Upper lobe of left lung (tissue), 6 donors: ENCODE data around the gene AK9. TPM values are rescaled to one million over a fixed set of nuclear protein-coding genes. Genes with fewer than 3 reads are reported as not detected.

Experiments used
- ATAC-seq, 2 donors: fragments of 200-7000 bp; cut with Tn5 transposase; one replicate each; pipeline ENCODE4 v1.9.1; 2022; ENCODE audit warnings: mild to moderate bottlenecking in 2 of 2, moderate library complexity in 2 of 2; ENCODE audit not compliant: low FRiP score in 2 of 2
- DNase-seq, 2 donors: peaks; one replicate each; pipeline ENCODE4 v3.0.0-alpha.2; 2019 to 2020
- H3K27ac ChIP-seq, 4 donors: fragments of 200-600 bp; sonication (generic); one replicate each; pipeline ENCODE4 v1.5.1; 2016 to 2019
- H3K27me3 ChIP-seq, 4 donors: fragments of 200-600 bp; sonication (generic); one replicate each; pipeline ENCODE4 v1.5.1; 2017 to 2019
- H3K36me3 ChIP-seq, 4 donors: fragments of 200-600 bp; sonication (generic); one replicate each; pipeline ENCODE4 v1.5.1; 2016 to 2019
- H3K4me1 ChIP-seq, 4 donors: fragments of 200-600 bp; sonication (generic); one replicate each; pipeline ENCODE4 v1.5.1; 2018 to 2019
- H3K4me3 ChIP-seq, 4 donors: fragments of 200-600 bp; sonication (generic); one replicate each; pipeline ENCODE4 v1.5.1; 2017 to 2019; ENCODE audit warnings: mild to moderate bottlenecking in 2 of 4, moderate library complexity in 1 of 4
- H3K9me3 ChIP-seq, 4 donors: fragments of 200-600 bp; sonication (generic); one replicate each; pipeline ENCODE4 v1.5.1; 2018 to 2019
- EP300 ChIP-seq, 4 donors: sonication (generic); formaldehyde crosslinking; IDR thresholded peaks; one replicate each; pipeline ENCODE4 v1.5.1; 2017; ENCODE audit warnings: antibody characterized with exemption in 4 of 4, control low read depth in 2 of 4
- POLR2A ChIP-seq, 4 donors: fragments of 450-650 bp; IDR thresholded peaks; one replicate each; pipeline ENCODE4 v1.5.1; 2016 to 2017; ENCODE audit warnings: antibody characterized with exemption in 4 of 4, mild to moderate bottlenecking in 2 of 4
- POLR2AphosphoS5 ChIP-seq, 2 donors: sonication (generic); formaldehyde crosslinking; IDR thresholded peaks; one replicate each; pipeline ENCODE4 v1.5.1; 2017; ENCODE audit warnings: antibody characterized with exemption in 2 of 2
- WGBS, 2 donors: methylation state at CpG; one replicate each; pipeline ENCODE4 v1.1.5; 2017 to 2018; 5-methylcytosine and 5-hydroxymethylcytosine counted together
- total RNA-seq, 6 donors: library from RNA; depleted of rRNA in 4 of 6; stranded (reverse); fragments of >200 nt in 4 of 6; gene quantifications; one replicate each; pipeline versions ENCODE4 v1.1.0 to v1.2.1, GENCODE V29; 2016 to 2021
- TF ChIP-seq, protein P1 (sequence below), 6 experiments: fragments of 450-650 bp in 4 of 6; fragments of 200-600 bp in 2 of 6; sonication (generic) in 2 of 6; IDR thresholded peaks; one replicate each; pipeline ENCODE4 v1.5.1; 2016 to 2019; ENCODE audit warnings: antibody characterized with exemption in 6 of 6
- donor health status: DM: no; HTN: no; CAD: no; lungs with moderate emphysema.
- donor health status: DM: no; HTN: yes; CAD: no; lungs with severe emphysema.

Gene AK9
- total RNA-seq, 6 donors from 2014 or later = 5.9 to 48.2 (median 13.0) TPM

DNA sequence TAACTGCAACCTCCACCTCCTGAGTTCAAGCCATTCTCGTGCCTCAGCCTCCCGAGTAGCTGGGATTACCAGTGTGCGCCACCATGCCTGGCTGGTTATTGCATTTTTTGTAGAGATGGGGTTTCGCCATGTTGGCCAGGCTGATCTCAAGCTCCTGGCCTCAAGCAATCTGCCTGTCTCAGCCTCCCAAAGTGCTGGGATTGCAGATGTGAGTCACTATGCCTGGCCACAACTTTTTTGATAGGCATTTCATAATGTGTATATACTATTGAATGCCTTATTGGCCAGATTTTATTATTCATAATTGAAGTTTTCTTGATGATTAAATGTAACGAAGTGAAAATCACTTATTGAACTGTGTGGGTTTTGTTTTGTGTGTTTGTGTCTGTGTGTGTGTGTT lies 28.0 kb upstream of the AK9 start:
- no peak for TF ChIP-seq POLR2AphosphoS5 (IDR thresholded peaks at IDR 0.05)
- TF ChIP-seq, protein P1, sequence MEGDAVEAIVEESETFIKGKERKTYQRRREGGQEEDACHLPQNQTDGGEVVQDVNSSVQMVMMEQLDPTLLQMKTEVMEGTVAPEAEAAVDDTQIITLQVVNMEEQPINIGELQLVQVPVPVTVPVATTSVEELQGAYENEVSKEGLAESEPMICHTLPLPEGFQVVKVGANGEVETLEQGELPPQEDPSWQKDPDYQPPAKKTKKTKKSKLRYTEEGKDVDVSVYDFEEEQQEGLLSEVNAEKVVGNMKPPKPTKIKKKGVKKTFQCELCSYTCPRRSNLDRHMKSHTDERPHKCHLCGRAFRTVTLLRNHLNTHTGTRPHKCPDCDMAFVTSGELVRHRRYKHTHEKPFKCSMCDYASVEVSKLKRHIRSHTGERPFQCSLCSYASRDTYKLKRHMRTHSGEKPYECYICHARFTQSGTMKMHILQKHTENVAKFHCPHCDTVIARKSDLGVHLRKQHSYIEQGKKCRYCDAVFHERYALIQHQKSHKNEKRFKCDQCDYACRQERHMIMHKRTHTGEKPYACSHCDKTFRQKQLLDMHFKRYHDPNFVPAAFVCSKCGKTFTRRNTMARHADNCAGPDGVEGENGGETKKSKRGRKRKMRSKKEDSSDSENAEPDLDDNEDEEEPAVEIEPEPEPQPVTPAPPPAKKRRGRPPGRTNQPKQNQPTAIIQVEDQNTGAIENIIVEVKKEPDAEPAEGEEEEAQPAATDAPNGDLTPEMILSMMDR (IDR thresholded peaks at IDR 0.05) = no peak
- no peak for TF ChIP-seq EP300 (IDR thresholded peaks at IDR 0.05)
- no peak for TF ChIP-seq POLR2A (IDR thresholded peaks at IDR 0.05)
- Histone ChIP-seq H3K27me3 (no peaks in the 10 kb centered on the region), H3K4me3 (no peak overlapping the region), H3K27ac (no peak overlapping the region), H3K4me1 (peaks cover 0 to 4% (median 0%) of the 10 kb centered on the region in 4 donors), H3K9me3 (no peaks in the 10 kb centered on the region), H3K36me3 (peaks cover 0 to 26% (median 0%) of the 10 kb centered on the region in 4 donors)
- 98% methylated on average over 5 of the region's 5 CpGs for WGBS, 2 donors
- no peak for DNase-seq
- ATAC-seq = no peak

DNA sequence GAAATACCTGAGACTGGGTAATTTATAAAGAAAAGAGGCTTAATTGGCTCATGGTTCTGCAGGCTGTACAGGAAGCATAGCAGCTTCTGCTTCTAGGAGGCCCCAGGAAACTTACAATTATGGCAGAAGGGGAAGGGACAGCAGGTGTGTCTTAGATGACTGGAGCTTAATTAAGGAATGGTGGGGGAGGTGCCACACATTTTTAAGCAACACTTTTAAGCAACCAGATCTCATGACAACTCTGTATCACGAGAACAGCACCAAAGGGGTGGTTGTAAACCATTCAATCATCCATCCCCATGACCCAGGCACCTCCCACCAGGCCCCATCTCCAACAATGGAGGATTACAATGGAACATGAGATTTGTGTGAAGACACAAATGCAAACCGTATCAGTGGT lies 27.0 kb upstream of the AK9 start:
- peaks cover 0 to 4% (median 0%) of the 10 kb centered on the region in 4 donors for H3K4me1 ChIP-seq
- H3K36me3 ChIP-seq = peaks cover 0 to 20% (median 0%) of the 10 kb centered on the region in 4 donors
- DNase-seq (no peak), ATAC-seq (no peak)
- H3K9me3 ChIP-seq = no peaks in the 10 kb centered on the region
- no peak overlapping the region for H3K4me3 ChIP-seq
- no peaks in the 10 kb centered on the region for H3K27me3 ChIP-seq
- WGBS, 2 donors = 78 to 85% methylated on average over 2 of the region's 2 CpGs
- TF ChIP-seq POLR2A (IDR thresholded peaks at IDR 0.05) = no peak
- TF ChIP-seq, protein P1 (IDR thresholded peaks at IDR 0.05) = no peak
- TF ChIP-seq EP300 (IDR thresholded peaks at IDR 0.05) = no peak
- no peak for TF ChIP-seq POLR2AphosphoS5 (IDR thresholded peaks at IDR 0.05)
- no peak overlapping the region for H3K27ac ChIP-seq

DNA sequence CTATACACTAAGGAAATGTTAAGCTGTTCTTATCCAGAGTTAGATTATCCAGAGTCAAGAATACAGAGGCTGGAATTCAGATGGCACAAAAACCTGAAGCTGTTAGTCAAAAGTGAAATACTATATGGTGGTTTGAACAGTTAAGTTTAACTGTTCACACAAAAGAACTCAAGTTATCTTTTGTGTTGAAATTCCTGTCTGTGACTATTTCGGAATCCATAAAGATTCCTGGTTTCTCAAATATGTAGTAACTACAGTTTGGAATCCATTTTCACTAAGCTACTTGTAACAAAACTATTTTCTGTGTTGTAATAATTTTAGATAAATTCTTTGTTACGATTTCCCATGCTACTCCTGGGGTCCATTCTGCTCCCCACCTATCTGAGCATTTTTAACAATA lies 24.6 kb upstream of the AK9 start:
- TF ChIP-seq EP300 (IDR thresholded peaks at IDR 0.05) = no peak
- no peak for TF ChIP-seq POLR2AphosphoS5 (IDR thresholded peaks at IDR 0.05)
- TF ChIP-seq, protein P1 (IDR thresholded peaks at IDR 0.05) = no peak
- TF ChIP-seq POLR2A (IDR thresholded peaks at IDR 0.05) = no peak
- WGBS, 2 donors = 92% methylated on average over 2 of the region's 2 CpGs
- Histone ChIP-seq H3K4me1 (no peaks in the 10 kb centered on the region), H3K27ac (no peak overlapping the region), H3K36me3 (peaks cover 0 to 16% (median 0%) of the 10 kb centered on the region in 4 donors), H3K9me3 (no peaks in the 10 kb centered on the region), H3K4me3 (no peak overlapping the region), H3K27me3 (no peaks in the 10 kb centered on the region)
- ATAC-seq = no peak
- no peak for DNase-seq

DNA sequence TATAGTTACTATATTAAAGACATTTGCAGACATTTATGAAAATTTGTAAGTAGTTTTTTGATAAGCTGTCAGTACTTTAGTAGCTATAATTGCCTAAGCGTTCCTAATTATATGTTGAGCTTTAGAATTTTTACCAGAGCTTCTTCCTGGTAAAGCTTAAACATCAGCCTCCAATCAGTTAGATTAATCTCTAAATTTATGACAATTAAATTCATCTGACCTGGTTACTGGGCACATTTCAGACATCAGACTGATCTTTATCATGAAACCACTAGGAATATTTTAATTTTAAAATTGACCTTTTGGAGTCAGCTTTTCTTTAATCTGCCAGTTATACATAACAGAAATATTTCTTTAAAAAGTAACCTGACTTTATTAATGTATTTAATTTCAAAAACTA lies 23.6 kb upstream of the AK9 start:
- Histone ChIP-seq H3K36me3 (peaks cover 0 to 14% (median 0%) of the 10 kb centered on the region in 4 donors), H3K27me3 (no peaks in the 10 kb centered on the region), H3K4me3 (no peak overlapping the region), H3K4me1 (no peaks in the 10 kb centered on the region), H3K9me3 (no peaks in the 10 kb centered on the region), H3K27ac (no peak overlapping the region)
- DNase-seq (no peak), ATAC-seq (no peak)
- TF ChIP-seq, protein P1 (IDR thresholded peaks at IDR 0.05) = no peak
- no peak for TF ChIP-seq EP300 (IDR thresholded peaks at IDR 0.05)
- no peak for TF ChIP-seq POLR2A (IDR thresholded peaks at IDR 0.05)
- no peak for TF ChIP-seq POLR2AphosphoS5 (IDR thresholded peaks at IDR 0.05)
- 92 to 100% methylated on average over 1 of the region's 1 CpG for WGBS, 2 donors

DNA sequence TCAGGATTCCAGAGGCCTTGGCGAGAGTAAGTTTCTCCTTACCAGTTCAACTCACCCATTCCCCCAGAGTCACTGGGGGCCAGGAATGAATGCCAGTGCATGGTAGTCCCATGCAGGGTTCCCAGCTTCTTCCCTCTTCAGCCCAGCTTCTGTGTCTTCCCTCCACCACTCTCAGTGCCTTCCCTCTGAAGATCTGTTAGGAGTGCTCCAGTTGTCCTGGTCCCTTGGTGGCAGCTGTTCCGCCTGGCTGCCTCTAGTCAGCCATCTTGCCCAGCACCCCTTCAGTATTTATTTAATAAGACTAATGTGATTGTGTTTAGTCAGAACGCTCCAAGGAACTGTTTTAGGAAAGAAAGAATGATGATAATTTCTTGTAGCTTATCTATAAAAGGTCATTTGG lies 23.2 kb upstream of the AK9 start:
- Histone ChIP-seq H3K4me1 (no peaks in the 10 kb centered on the region), H3K36me3 (peaks cover 0 to 10% (median 0%) of the 10 kb centered on the region in 4 donors), H3K27ac (no peak overlapping the region), H3K9me3 (no peaks in the 10 kb centered on the region), H3K4me3 (no peak overlapping the region), H3K27me3 (no peaks in the 10 kb centered on the region)
- DNase-seq = no peak
- ATAC-seq = no peak
- TF ChIP-seq EP300 (IDR thresholded peaks at IDR 0.05) (no peak), POLR2A (IDR thresholded peaks at IDR 0.05) (no peak), POLR2AphosphoS5 (IDR thresholded peaks at IDR 0.05) (no peak)
- TF ChIP-seq, protein P1 (IDR thresholded peaks at IDR 0.05) = no peak
- WGBS, 2 donors = 78 to 97% methylated on average over 2 to 3 of the region's 3 CpGs
